SK-N-SH (cell line): ENCODE results near the gene CCDC78.

Source experiments
- ELF1 ChIP-seq: IDR thresholded peaks from 2 replicates; pipeline ENCODE4 v1.4.0; 2012
- EP300 ChIP-seq, 2 experiments: IDR thresholded peaks; 2 replicates each; pipeline versions ENCODE4 v1.4.0 to v1.6.1; 2012; ENCODE audit warnings: borderline replicate concordance in 1 of 2, low read depth in 1 of 2, low read length in 1 of 2
- FOXM1 ChIP-seq: IDR thresholded peaks from 2 replicates; pipeline ENCODE4 v1.4.0; 2012; ENCODE audit warnings: low read depth, mild to moderate bottlenecking
- GABPA ChIP-seq: IDR thresholded peaks from 2 replicates; pipeline ENCODE4 v1.4.0; 2012; ENCODE audit warnings: low read depth, mild to moderate bottlenecking
- POLR2AphosphoS5 ChIP-seq: IDR thresholded peaks from 2 replicates; pipeline ENCODE4 v1.6.1; 2012; ENCODE audit warnings: low read depth, low read length
- RAD21 ChIP-seq: IDR thresholded peaks from 2 replicates; pipeline ENCODE4 v1.6.1; 2012; ENCODE audit warnings: mild to moderate bottlenecking, low read length
- RCOR1 ChIP-seq: fragments of 150-350 bp; IDR thresholded peaks from 2 replicates; pipeline ENCODE4 v1.6.1; 2017; ENCODE audit warnings: antibody characterized with exemption, low read length
- SIN3A ChIP-seq: IDR thresholded peaks from 2 replicates; pipeline ENCODE4 v1.6.1; 2012; ENCODE audit warnings: low read depth, mild to moderate bottlenecking, low read length, moderate library complexity, borderline replicate concordance
- TF ChIP-seq, protein P1 (sequence below): IDR thresholded peaks from 2 replicates; pipeline ENCODE4 v1.4.0; 2012; ENCODE audit warnings: low read depth, borderline replicate concordance
- TF ChIP-seq, protein P2 (sequence below): fragments of 200-600 bp; sonication (generic); IDR thresholded peaks from 2 replicates; pipeline ENCODE4 v1.6.1; 2017; ENCODE audit warnings: antibody characterized with exemption, mild to moderate bottlenecking, moderate library complexity
- TF ChIP-seq, protein P3 (sequence below): IDR thresholded peaks from 2 replicates; pipeline ENCODE4 v1.6.1; 2012; ENCODE audit warnings: mild to moderate bottlenecking, low read depth, low read length, moderate library complexity

DNA sequence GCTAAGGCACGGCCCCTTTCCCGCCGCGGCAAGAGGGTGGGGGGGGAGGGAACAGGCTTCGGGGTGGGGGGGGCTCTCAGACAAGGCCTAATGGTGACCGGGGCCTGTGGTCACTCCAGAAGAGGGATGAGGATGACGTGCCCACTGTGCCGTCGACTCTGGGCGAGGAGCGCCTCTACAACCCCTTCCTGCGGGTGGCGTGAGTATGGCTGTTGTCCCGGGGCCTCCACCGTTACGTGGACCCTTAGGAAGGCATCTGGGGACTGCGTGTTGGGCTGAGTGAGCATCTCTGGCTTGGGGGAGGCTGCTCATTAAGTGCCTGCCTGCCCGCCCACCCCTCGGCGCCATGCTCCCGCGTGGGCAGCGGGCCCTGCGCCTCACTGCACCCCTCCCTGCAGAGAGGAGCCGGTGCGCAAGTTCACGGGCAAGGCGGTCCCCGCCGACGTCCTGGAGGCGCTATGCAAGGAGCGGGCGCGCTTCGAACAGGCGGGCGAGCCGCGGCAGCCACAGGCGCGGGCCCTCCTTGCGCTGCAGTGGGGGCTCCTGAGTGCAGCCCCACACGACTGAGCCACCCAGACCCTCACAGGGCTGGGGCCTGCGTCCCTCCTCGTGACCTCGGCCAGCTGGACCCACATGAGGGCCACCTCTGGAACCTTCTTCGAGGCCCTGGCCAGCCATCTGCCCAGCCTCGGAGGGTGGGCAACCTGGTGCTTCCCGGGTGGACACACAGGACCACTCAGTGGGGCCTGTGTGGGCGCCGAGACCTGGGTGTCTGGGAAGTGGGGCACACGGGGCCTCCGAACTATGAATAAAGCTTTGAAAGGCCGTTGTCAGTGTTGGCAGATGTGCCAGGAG lies 2.9 kb upstream of the CCDC78 start:
- TF ChIP-seq RAD21 (no peak), SIN3A (no peak), POLR2AphosphoS5 (no peak), FOXM1 (no peak), EP300 (IDR thresholded peaks at IDR 0.05; ENCODE audit: borderline replicate concordance in 1 of 2, low read depth in 1 of 2, low read length in 1 of 2) (no peak), ELF1 (no peak), GABPA (no peak), RCOR1 (no peak)
- TF ChIP-seq, protein P1, sequence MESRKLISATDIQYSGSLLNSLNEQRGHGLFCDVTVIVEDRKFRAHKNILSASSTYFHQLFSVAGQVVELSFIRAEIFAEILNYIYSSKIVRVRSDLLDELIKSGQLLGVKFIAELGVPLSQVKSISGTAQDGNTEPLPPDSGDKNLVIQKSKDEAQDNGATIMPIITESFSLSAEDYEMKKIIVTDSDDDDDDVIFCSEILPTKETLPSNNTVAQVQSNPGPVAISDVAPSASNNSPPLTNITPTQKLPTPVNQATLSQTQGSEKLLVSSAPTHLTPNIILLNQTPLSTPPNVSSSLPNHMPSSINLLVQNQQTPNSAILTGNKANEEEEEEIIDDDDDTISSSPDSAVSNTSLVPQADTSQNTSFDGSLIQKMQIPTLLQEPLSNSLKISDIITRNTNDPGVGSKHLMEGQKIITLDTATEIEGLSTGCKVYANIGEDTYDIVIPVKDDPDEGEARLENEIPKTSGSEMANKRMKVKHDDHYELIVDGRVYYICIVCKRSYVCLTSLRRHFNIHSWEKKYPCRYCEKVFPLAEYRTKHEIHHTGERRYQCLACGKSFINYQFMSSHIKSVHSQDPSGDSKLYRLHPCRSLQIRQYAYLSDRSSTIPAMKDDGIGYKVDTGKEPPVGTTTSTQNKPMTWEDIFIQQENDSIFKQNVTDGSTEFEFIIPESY, result 0 out of 2 replicates have a peak, but pooled peaks have one; percentile 4
- TF ChIP-seq, protein P2, sequence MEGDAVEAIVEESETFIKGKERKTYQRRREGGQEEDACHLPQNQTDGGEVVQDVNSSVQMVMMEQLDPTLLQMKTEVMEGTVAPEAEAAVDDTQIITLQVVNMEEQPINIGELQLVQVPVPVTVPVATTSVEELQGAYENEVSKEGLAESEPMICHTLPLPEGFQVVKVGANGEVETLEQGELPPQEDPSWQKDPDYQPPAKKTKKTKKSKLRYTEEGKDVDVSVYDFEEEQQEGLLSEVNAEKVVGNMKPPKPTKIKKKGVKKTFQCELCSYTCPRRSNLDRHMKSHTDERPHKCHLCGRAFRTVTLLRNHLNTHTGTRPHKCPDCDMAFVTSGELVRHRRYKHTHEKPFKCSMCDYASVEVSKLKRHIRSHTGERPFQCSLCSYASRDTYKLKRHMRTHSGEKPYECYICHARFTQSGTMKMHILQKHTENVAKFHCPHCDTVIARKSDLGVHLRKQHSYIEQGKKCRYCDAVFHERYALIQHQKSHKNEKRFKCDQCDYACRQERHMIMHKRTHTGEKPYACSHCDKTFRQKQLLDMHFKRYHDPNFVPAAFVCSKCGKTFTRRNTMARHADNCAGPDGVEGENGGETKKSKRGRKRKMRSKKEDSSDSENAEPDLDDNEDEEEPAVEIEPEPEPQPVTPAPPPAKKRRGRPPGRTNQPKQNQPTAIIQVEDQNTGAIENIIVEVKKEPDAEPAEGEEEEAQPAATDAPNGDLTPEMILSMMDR, result no peak
- TF ChIP-seq, protein P3, sequence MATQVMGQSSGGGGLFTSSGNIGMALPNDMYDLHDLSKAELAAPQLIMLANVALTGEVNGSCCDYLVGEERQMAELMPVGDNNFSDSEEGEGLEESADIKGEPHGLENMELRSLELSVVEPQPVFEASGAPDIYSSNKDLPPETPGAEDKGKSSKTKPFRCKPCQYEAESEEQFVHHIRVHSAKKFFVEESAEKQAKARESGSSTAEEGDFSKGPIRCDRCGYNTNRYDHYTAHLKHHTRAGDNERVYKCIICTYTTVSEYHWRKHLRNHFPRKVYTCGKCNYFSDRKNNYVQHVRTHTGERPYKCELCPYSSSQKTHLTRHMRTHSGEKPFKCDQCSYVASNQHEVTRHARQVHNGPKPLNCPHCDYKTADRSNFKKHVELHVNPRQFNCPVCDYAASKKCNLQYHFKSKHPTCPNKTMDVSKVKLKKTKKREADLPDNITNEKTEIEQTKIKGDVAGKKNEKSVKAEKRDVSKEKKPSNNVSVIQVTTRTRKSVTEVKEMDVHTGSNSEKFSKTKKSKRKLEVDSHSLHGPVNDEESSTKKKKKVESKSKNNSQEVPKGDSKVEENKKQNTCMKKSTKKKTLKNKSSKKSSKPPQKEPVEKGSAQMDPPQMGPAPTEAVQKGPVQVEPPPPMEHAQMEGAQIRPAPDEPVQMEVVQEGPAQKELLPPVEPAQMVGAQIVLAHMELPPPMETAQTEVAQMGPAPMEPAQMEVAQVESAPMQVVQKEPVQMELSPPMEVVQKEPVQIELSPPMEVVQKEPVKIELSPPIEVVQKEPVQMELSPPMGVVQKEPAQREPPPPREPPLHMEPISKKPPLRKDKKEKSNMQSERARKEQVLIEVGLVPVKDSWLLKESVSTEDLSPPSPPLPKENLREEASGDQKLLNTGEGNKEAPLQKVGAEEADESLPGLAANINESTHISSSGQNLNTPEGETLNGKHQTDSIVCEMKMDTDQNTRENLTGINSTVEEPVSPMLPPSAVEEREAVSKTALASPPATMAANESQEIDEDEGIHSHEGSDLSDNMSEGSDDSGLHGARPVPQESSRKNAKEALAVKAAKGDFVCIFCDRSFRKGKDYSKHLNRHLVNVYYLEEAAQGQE, result no peak
